ENCODE results near the gene TLE7.

DNA sequence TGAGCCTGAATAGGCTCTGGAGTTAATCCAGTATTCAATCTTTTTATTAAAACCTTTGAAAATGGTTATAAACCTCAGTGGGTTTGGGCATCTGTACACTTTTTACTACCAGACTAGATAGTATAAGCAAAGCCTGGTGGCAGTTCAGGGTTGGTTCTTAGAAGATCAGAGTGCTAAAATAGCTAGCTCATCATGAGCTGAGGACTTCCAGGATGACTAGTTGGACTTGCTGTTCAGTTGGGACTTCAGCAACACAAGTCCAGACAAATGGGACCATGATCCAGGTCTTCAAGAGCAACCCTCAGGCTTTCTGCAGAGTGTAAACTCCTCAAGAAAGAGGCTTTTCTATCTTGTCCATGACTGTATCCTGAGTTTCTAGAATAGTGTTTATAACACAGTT lies 48.5 kb upstream of the TLE7 start:
- TF ChIP-seq TAF1 (IDR thresholded peaks at IDR 0.05; ENCODE audit: low read depth, low read length): no peak
- TF ChIP-seq POLR2AphosphoS5 (IDR thresholded peaks at IDR 0.05; ENCODE audit: low read depth, low read length): no peak
- no peak for TF ChIP-seq PAX5 (IDR thresholded peaks at IDR 0.05; ENCODE audit: insufficient read depth, low read length, severe bottlenecking)
- no peak for TF ChIP-seq POLR2A (IDR thresholded peaks at IDR 0.05; ENCODE audit: low read depth, low read length)
